DND-41 (cell line): Measurements from ENCODE around the gene LHX3.

Experiments used
- ATAC-seq: fragments of 200-7000 bp; cut with Tn5 transposase; 3 replicates; pipeline ENCODE4 v1.9.1; 2021; ENCODE audit warnings: low read depth; ENCODE audit not compliant: insufficient read depth
- DNase-seq: peaks from one replicate; pipeline ENCODE4 v3.0.0-alpha.2; 2020
- H2AFZ ChIP-seq: 2 replicates; pipeline ENCODE4 v1.6.0; 2012; ENCODE audit warnings: low read depth, low read length
- H3K27ac ChIP-seq: 2 replicates; pipeline ENCODE4 v1.5.1; 2012; ENCODE audit warnings: low read length, inconsistent platforms
- H3K27me3 ChIP-seq: fragments of 200-600 bp; sonication (generic); 2 replicates; pipeline ENCODE4 v1.6.0; 2012; ENCODE audit warnings: low read length, mild to moderate bottlenecking, inconsistent platforms; ENCODE audit not compliant: insufficient read depth, poor library complexity
- H3K36me3 ChIP-seq: 2 replicates; pipeline ENCODE4 v1.5.1; 2012; ENCODE audit warnings: low read length, inconsistent platforms; ENCODE audit not compliant: insufficient read depth
- H3K4me1 ChIP-seq: 2 replicates; pipeline ENCODE4 v1.5.1; 2012; ENCODE audit warnings: mild to moderate bottlenecking, low read length; ENCODE audit not compliant: insufficient read depth
- H3K4me2 ChIP-seq: 2 replicates; pipeline ENCODE4 v1.6.0; 2012; ENCODE audit warnings: mild to moderate bottlenecking, moderate library complexity, low read length, inconsistent platforms; ENCODE audit not compliant: insufficient read depth
- H3K4me3 ChIP-seq, 2 experiments: fragments of 200-600 bp in 1 of 2; shearing (Covaris generic) in 1 of 2; 2 replicates each; pipeline ENCODE4 v1.5.1; 2012 to 2016; ENCODE audit warnings: inconsistent platforms in 2 of 2, low read length in 2 of 2, mild to moderate bottlenecking in 2 of 2, low read depth in 1 of 2, moderate library complexity in 1 of 2
- H3K79me2 ChIP-seq: 2 replicates; pipeline ENCODE4 v1.6.0; 2012; ENCODE audit warnings: low read length, inconsistent platforms; ENCODE audit not compliant: insufficient read depth
- H3K9ac ChIP-seq: 2 replicates; pipeline ENCODE4 v1.6.0; 2012; ENCODE audit warnings: low read depth, mild to moderate bottlenecking, inconsistent platforms, low read length, moderate library complexity
- H3K9me3 ChIP-seq: 2 replicates; pipeline ENCODE4 v1.5.1; 2012; ENCODE audit warnings: low read length, moderate library complexity, mild to moderate bottlenecking, inconsistent platforms; ENCODE audit not compliant: insufficient read depth, severe bottlenecking
- H4K20me1 ChIP-seq: 2 replicates; pipeline ENCODE4 v1.6.0; 2012; ENCODE audit warnings: low read length; ENCODE audit not compliant: insufficient read depth
- CTCF ChIP-seq: IDR thresholded peaks from 2 replicates; pipeline ENCODE4 v1.5.1; 2012; ENCODE audit warnings: borderline replicate concordance, low read length, moderate library complexity, mild to moderate bottlenecking; ENCODE audit not compliant: poor library complexity, severe bottlenecking; ENCODE audit errors: extremely low read depth
- EZH2 ChIP-seq: IDR thresholded peaks from 3 replicates; pipeline ENCODE4 v1.6.1; 2012; ENCODE audit warnings: borderline replicate concordance, low read depth, mild to moderate bottlenecking, moderate library complexity, low read length, inconsistent platforms; ENCODE audit not compliant: severe bottlenecking

Gene LHX3

DNA sequence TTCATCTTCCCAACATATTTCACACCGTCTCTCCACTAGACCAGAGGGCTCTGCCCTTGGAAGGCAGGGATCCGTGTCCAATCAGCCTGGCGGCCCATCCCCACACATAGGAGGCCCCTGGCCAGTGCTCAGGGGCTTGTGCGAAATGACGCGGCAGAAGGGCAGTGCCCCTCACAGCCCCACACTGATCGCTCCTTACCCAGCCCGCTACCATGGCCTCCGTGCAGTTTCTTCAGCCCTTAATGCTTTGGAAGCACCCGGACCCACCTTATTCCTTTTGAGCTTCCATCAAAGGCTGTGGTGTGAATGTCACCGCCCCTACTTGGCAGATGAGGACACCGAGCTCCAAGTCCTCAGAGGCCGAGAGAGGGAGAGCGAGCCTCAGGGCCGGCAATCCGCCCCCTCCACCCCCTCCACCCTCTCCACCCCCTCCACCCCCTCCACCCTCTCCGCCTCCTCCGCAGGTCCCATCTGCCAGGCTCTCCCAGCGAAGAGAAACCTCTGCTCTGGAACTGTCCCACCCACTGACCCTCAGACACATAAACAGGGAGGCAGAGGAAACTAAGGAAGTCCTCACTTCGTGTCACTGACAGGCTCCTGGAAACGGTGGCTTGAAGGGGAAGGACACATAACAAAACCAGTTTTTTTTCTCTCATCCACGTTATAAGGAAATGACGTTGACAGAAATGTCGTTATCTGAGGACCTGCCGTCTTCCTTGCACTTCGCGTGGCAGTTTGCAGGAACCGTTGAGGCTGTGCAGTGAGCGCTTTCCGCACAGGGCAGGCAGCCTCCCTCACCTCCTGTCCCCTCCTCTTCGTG is 26.8 kb upstream of the LHX3 start:
- Histone ChIP-seq H3K27ac (no peak overlapping the region), H4K20me1 (peaks cover 59% of the 10 kb centered on the region), H3K4me3 (no peak overlapping the region), H3K79me2 (peaks cover 33% of the 10 kb centered on the region; the same call in 1 of the 2 replicates), H3K4me2 (no peak overlapping the region), H3K9me3 (no peaks in the 10 kb centered on the region), H3K36me3 (peaks cover 39% of the 10 kb centered on the region), H3K27me3 (no peaks in the 10 kb centered on the region), H2AFZ (no peak overlapping the region), H3K4me1 (no peaks in the 10 kb centered on the region), H3K9ac (no peak overlapping the region)
- DNase-seq (no peak), ATAC-seq (no peak)
- TF ChIP-seq EZH2 (no peak), CTCF (no peak)

DNA sequence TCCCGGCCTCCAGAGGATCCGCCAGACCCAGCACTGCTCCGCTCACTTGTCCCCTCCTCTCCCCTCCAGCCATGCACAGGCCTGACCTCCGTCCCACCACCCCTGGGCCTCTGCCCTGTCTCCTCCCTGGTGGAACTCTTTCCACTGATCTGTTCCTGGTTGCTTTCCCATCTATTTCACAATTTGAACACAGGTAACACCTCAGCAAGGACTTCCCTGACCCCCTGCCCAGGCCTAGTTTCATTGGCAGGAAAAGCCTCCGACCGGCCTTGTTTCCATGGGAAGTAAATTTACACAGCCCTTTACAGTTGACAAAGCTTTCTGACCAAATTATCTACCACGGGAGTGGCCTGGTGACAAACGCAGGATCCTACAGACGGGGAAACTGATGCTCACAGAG is 25.8 kb upstream of the LHX3 start:
- Histone ChIP-seq H3K4me3 (no peak overlapping the region), H3K4me1 (no peaks in the 10 kb centered on the region), H3K4me2 (no peak overlapping the region), H4K20me1 (peaks cover 59% of the 10 kb centered on the region), H3K27me3 (no peaks in the 10 kb centered on the region), H2AFZ (no peak overlapping the region), H3K27ac (no peak overlapping the region), H3K9ac (no peak overlapping the region), H3K36me3 (peaks cover 40% of the 10 kb centered on the region), H3K9me3 (no peaks in the 10 kb centered on the region), H3K79me2 (peaks cover 38% of the 10 kb centered on the region; the same call in 1 of the 2 replicates)
- no peak for ATAC-seq
- DNase-seq: no peak
- TF ChIP-seq EZH2 (no peak), CTCF (no peak)

- Histone ChIP-seq H3K27ac (no peak overlapping the region), H3K9me3 (no peaks in the 10 kb centered on the region), H3K4me2 (no peak overlapping the region), H4K20me1 (peaks cover 61% of the 10 kb centered on the region), H3K9ac (no peak overlapping the region), H3K36me3 (peaks cover 40% of the 10 kb centered on the region), H3K79me2 (peaks cover 40% of the 10 kb centered on the region; the same call in 1 of the 2 replicates), H3K4me1 (no peaks in the 10 kb centered on the region), H3K27me3 (no peaks in the 10 kb centered on the region), H3K4me3 (no peak overlapping the region), H2AFZ (no peak overlapping the region)
- no peak for ATAC-seq
- TF ChIP-seq EZH2 (no peak), CTCF (no peak)
- DNase-seq: no peak
These were observed 25.4 kb upstream of the LHX3 start for GRCh38 chr9:136230365-136230764.
